Neuronal stem cell (in vitro differentiated cells): Measurements from ENCODE around the gene RSRP1.
"Not testable (repeated sequence)": the region's sequence is repeated elsewhere in the genome, so short reads cannot be mapped to it uniquely, and the experiment has no call there.

Experiments used
- DNase-seq: peaks from one replicate; pipeline ENCODE4 v3.0.0-alpha.2; 2013; ENCODE audit warnings: low spot score
- H2AFZ ChIP-seq: one replicate; pipeline ENCODE4 v1.6.1; 2013; ENCODE audit warnings: mild to moderate bottlenecking, low read length, inconsistent platforms
- H2AK5ac ChIP-seq: 2 replicates; pipeline ENCODE4 v1.6.1; 2013; ENCODE audit warnings: low read depth, mild to moderate bottlenecking, inconsistent platforms, low read length, moderate library complexity, mixed read lengths
- H2BK120ac ChIP-seq: 2 replicates; pipeline ENCODE4 v1.6.1; 2013; ENCODE audit warnings: low read depth, mild to moderate bottlenecking, inconsistent platforms, low read length, moderate library complexity, mixed read lengths
- H2BK12ac ChIP-seq: one replicate; pipeline ENCODE4 v1.6.1; 2013; ENCODE audit warnings: low read length, inconsistent platforms
- H2BK15ac ChIP-seq: 2 replicates; pipeline ENCODE4 v1.6.1; 2013; ENCODE audit warnings: mild to moderate bottlenecking, low read length, inconsistent platforms, mixed read lengths
- H2BK5ac ChIP-seq: one replicate; pipeline ENCODE4 v1.6.1; 2013; ENCODE audit warnings: inconsistent platforms, mild to moderate bottlenecking, low read length, moderate library complexity
- H3K14ac ChIP-seq: one replicate; pipeline ENCODE4 v1.6.1; 2013; ENCODE audit warnings: low read length, inconsistent platforms
- H3K18ac ChIP-seq: 2 replicates; pipeline ENCODE4 v1.6.1; 2013; ENCODE audit warnings: low read length, inconsistent platforms
- H3K23ac ChIP-seq: 2 replicates; pipeline ENCODE4 v1.6.1; 2013; ENCODE audit warnings: low read depth, mild to moderate bottlenecking, mixed read lengths, low read length, inconsistent platforms; ENCODE audit not compliant: poor library complexity
- H3K27ac ChIP-seq: replicated peaks from 3 replicates; pipeline ENCODE4 v1.5.1; 2013; ENCODE audit warnings: low read length, inconsistent platforms
- H3K27me3 ChIP-seq, 3 experiments: 2 replicates each; pipeline ENCODE4 v1.6.1; 2013; ENCODE audit warnings: low read length in 3 of 3, mild to moderate bottlenecking in 2 of 3, inconsistent platforms in 1 of 3, low read depth in 1 of 3, mixed read lengths in 1 of 3, moderate library complexity in 1 of 3; ENCODE audit not compliant: control insufficient read depth in 3 of 3, insufficient read depth in 3 of 3
- H3K36me3 ChIP-seq, 2 donors: replicated peaks in 1 of 2; 2 replicates each; pipeline ENCODE4 v1.6.1; 2013; ENCODE audit warnings: low read length in 2 of 2; ENCODE audit not compliant: control insufficient read depth in 2 of 2, insufficient read depth in 2 of 2
- H3K4ac ChIP-seq: 2 replicates; pipeline ENCODE4 v1.6.1; 2013; ENCODE audit warnings: inconsistent platforms, mild to moderate bottlenecking, low read length, moderate library complexity
- H3K4me1 ChIP-seq, 2 donors: 1 replicate in 1 of 2; 2 replicates in 1 of 2; pipeline ENCODE4 v1.6.1; 2013; ENCODE audit warnings: low read length in 2 of 2, low read depth in 1 of 2; ENCODE audit not compliant: control insufficient read depth in 2 of 2, insufficient read depth in 1 of 2
- H3K4me2 ChIP-seq: one replicate; pipeline ENCODE4 v1.6.1; 2013; ENCODE audit warnings: mild to moderate bottlenecking, low read length, inconsistent platforms; ENCODE audit not compliant: insufficient read depth, poor library complexity, severe bottlenecking
- H3K4me3 ChIP-seq, 2 donors: 2 replicates each; pipeline ENCODE4 v1.5.1; 2013; ENCODE audit warnings: low read length in 2 of 2, mild to moderate bottlenecking in 2 of 2, inconsistent platforms in 1 of 2, moderate library complexity in 1 of 2
- H3K79me1 ChIP-seq: one replicate; pipeline ENCODE4 v1.6.1; 2013; ENCODE audit warnings: low read depth, mild to moderate bottlenecking, inconsistent platforms, low read length, moderate library complexity
- H3K9ac ChIP-seq: one replicate; pipeline ENCODE4 v1.6.1; 2013; ENCODE audit warnings: mild to moderate bottlenecking, low read depth, low read length, inconsistent platforms; ENCODE audit not compliant: poor library complexity
- H3K9me3 ChIP-seq, 2 donors: replicated peaks in 1 of 2; 2 replicates each; pipeline versions ENCODE3 to v1.6.1; 2013; ENCODE audit warnings: low read length in 2 of 2, mild to moderate bottlenecking in 2 of 2, inconsistent platforms in 1 of 2, low read depth in 1 of 2, mixed read lengths in 1 of 2, moderate library complexity in 1 of 2; ENCODE audit not compliant: control insufficient read depth in 2 of 2, insufficient read depth in 1 of 2
- H4K8ac ChIP-seq: one replicate; pipeline ENCODE4 v1.6.1; 2013; ENCODE audit warnings: low read depth, mild to moderate bottlenecking, inconsistent platforms, low read length, moderate library complexity
- H4K91ac ChIP-seq: one replicate; pipeline ENCODE4 v1.6.1; 2013; ENCODE audit warnings: low read length, low read depth, mild to moderate bottlenecking, inconsistent platforms; ENCODE audit not compliant: poor library complexity
- whole genome bisulfite sequencing, 2 donors: extraction: QIAGEN DNeasy Blood & Tissue Kit; methylation state at CpG; one replicate each; pipeline ENCODE4 v1.1.7; 2013; ENCODE audit warnings: missing lambda C conversion rate in 2 of 2, mixed read lengths in 1 of 2; ENCODE audit not compliant: insufficient read length in 2 of 2, insufficient replicate concordance in 1 of 2; ENCODE audit errors: extremely low coverage in 2 of 2; 5-methylcytosine and 5-hydroxymethylcytosine counted together

Gene RSRP1

GRCh38 chr1:25279693-25280111 is 32.4 kb upstream of the RSRP1 start:
- not testable (repeated sequence) for H3K79me1 ChIP-seq, H2BK120ac ChIP-seq, H4K8ac ChIP-seq, H3K9me3 ChIP-seq, H3K27ac ChIP-seq, H2BK15ac ChIP-seq, H3K14ac ChIP-seq, H2BK5ac ChIP-seq, H3K27me3 ChIP-seq, H3K9ac ChIP-seq, H3K23ac ChIP-seq, H3K4ac ChIP-seq, H3K36me3 ChIP-seq, DNase-seq, H2AK5ac ChIP-seq, H3K4me1 ChIP-seq, H4K91ac ChIP-seq, H2AFZ ChIP-seq, H3K18ac ChIP-seq, H3K4me2 ChIP-seq, H2BK12ac ChIP-seq, H3K4me3 ChIP-seq
- WGBS, 2 donors: no CpG with 5 or more reads among the region's 5 CpGs

- H3K18ac ChIP-seq, H3K4me3 ChIP-seq, H3K79me1 ChIP-seq, H2BK120ac ChIP-seq, H3K23ac ChIP-seq, H4K91ac ChIP-seq, H4K8ac ChIP-seq, H3K14ac ChIP-seq, H3K4ac ChIP-seq, H3K9ac ChIP-seq, H2BK15ac ChIP-seq, H3K4me1 ChIP-seq, H2BK12ac ChIP-seq, H3K36me3 ChIP-seq, H3K27me3 ChIP-seq, H2AFZ ChIP-seq, DNase-seq, H2AK5ac ChIP-seq, H3K9me3 ChIP-seq, H3K27ac ChIP-seq, H3K4me2 ChIP-seq, H2BK5ac ChIP-seq: not testable (repeated sequence)
- WGBS, 2 donors: no CpG with 5 or more reads among the region's 8 CpGs
These were observed 31.5 kb upstream of the RSRP1 start for GRCh38 chr1:25278790-25279189.

- not testable (repeated sequence) for H2BK12ac ChIP-seq, H3K18ac ChIP-seq, H2AK5ac ChIP-seq, H3K23ac ChIP-seq, H3K27me3 ChIP-seq, H3K27ac ChIP-seq, H4K8ac ChIP-seq, H3K79me1 ChIP-seq, H3K4me1 ChIP-seq, H2BK15ac ChIP-seq, H2BK5ac ChIP-seq, H3K4me3 ChIP-seq, H3K4me2 ChIP-seq, H4K91ac ChIP-seq, DNase-seq, H3K4ac ChIP-seq, H2BK120ac ChIP-seq, H2AFZ ChIP-seq, H3K9ac ChIP-seq, H3K36me3 ChIP-seq, H3K9me3 ChIP-seq, H3K14ac ChIP-seq
- WGBS, 2 donors: no CpG with 5 or more reads among the region's 2 CpGs
These were observed 31.1 kb upstream of the RSRP1 start for GRCh38 chr1:25278358-25278757.

GRCh38 chr1:25277295-25277694 is 30.0 kb upstream of the RSRP1 start:
- H2AK5ac ChIP-seq, H3K9ac ChIP-seq, H3K27ac ChIP-seq, H4K8ac ChIP-seq, H4K91ac ChIP-seq, H3K36me3 ChIP-seq, H2BK12ac ChIP-seq, H3K4me2 ChIP-seq, H3K79me1 ChIP-seq, H2BK120ac ChIP-seq, DNase-seq, H3K4me1 ChIP-seq, H3K14ac ChIP-seq, H3K4me3 ChIP-seq, H3K9me3 ChIP-seq, H3K27me3 ChIP-seq, H2BK5ac ChIP-seq, H3K4ac ChIP-seq, H3K18ac ChIP-seq, H2AFZ ChIP-seq, H2BK15ac ChIP-seq, H3K23ac ChIP-seq: not testable (repeated sequence)
- WGBS, 2 donors: no CpG with 5 or more reads among the region's 1 CpG
